Aorta (tissue), 5 donors: ENCODE results near the gene NIFK. TPM values are rescaled to one million over a fixed set of nuclear protein-coding genes. Genes with fewer than 3 reads are reported as not detected.

ENCODE experiments used
- ATAC-seq: fragments of 200-7000 bp; cut with Tn5 transposase; one replicate; pipeline ENCODE4 v1.9.1; 2022; ENCODE audit warnings: moderate library complexity; ENCODE audit not compliant: low FRiP score
- DNase-seq, 2 donors: peaks; one replicate each; pipeline ENCODE4 v3.0.0-alpha.2; 2020
- H3K27ac ChIP-seq, 2 donors: one replicate each; pipeline ENCODE4 v1.5.1; 2013; ENCODE audit warnings: low read length in 2 of 2, mild to moderate bottlenecking in 2 of 2, moderate library complexity in 2 of 2, control low read depth in 1 of 2, inconsistent platforms in 1 of 2, low read depth in 1 of 2
- H3K27me3 ChIP-seq, 2 donors: one replicate each; pipeline ENCODE4 v1.6.1; 2013; ENCODE audit warnings: control low read depth in 1 of 2, low read length in 1 of 2, mild to moderate bottlenecking in 1 of 2, moderate library complexity in 1 of 2; ENCODE audit not compliant: insufficient read depth in 2 of 2, control insufficient read depth in 1 of 2
- H3K36me3 ChIP-seq, 2 donors: one replicate each; pipeline ENCODE4 v1.6.1; 2013; ENCODE audit warnings: control low read depth in 1 of 2, low read length in 1 of 2, mild to moderate bottlenecking in 1 of 2; ENCODE audit not compliant: insufficient read depth in 2 of 2, control insufficient read depth in 1 of 2
- H3K4me1 ChIP-seq, 2 donors: one replicate each; pipeline ENCODE4 v1.6.1; 2013; ENCODE audit warnings: low read length in 2 of 2, control low read depth in 1 of 2, mild to moderate bottlenecking in 1 of 2, moderate library complexity in 1 of 2; ENCODE audit not compliant: insufficient read depth in 2 of 2, control insufficient read depth in 1 of 2
- H3K4me3 ChIP-seq, 2 donors: one replicate each; pipeline ENCODE4 v1.5.1; 2013; ENCODE audit warnings: low read length in 2 of 2, control low read depth in 1 of 2, mild to moderate bottlenecking in 1 of 2
- H3K9me3 ChIP-seq: one replicate; pipeline ENCODE4 v1.6.1; 2013; ENCODE audit warnings: mild to moderate bottlenecking, low read length; ENCODE audit not compliant: control insufficient read depth
- WGBS, 2 donors: extraction: QIAGEN DNeasy Blood & Tissue Kit; methylation state at CpG; one replicate each; pipeline ENCODE4 v1.1.7; 2013; 5-methylcytosine and 5-hydroxymethylcytosine counted together
- intact Hi-C, 2 donors: fragments of 100-400 bp; cut with DNase I; formaldehyde crosslinking; loops; one replicate each; pipeline versions ENCODE4 v1.14.2 to v1.15.0; 2022
- polyA plus RNA-seq, 2 donors: library from polyadenylated mRNA; stranded (reverse); fragments of 200-250 nt; gene quantifications; one replicate each; pipeline ENCODE4 v1.2.3, GENCODE V29; 2013
- total RNA-seq, 2 donors: library from RNA; stranded (reverse); fragmentation: NEBNext Ultra II Directional; extraction: Animal tissue kit (Norgen Biotek cat#: 25700); gene quantifications; one replicate each; pipeline ENCODE4 v1.2.1, GENCODE V29; 2021
- donor health status: healthy with polysubstance abuse.
- donor health status: Bipolar disorder and iron deficiency.
- donor health status: DM: no; HTN: no; CAD: no.
- donor health status: DM: no; HTN: no; CAD: no.
- donor health status: DM: yes; HTN: yes; CAD: no.

Gene NIFK
- total and polyA plus RNA-seq, 4 donors, result 22.1 to 35.0 (median 33.3) TPM

DNA sequence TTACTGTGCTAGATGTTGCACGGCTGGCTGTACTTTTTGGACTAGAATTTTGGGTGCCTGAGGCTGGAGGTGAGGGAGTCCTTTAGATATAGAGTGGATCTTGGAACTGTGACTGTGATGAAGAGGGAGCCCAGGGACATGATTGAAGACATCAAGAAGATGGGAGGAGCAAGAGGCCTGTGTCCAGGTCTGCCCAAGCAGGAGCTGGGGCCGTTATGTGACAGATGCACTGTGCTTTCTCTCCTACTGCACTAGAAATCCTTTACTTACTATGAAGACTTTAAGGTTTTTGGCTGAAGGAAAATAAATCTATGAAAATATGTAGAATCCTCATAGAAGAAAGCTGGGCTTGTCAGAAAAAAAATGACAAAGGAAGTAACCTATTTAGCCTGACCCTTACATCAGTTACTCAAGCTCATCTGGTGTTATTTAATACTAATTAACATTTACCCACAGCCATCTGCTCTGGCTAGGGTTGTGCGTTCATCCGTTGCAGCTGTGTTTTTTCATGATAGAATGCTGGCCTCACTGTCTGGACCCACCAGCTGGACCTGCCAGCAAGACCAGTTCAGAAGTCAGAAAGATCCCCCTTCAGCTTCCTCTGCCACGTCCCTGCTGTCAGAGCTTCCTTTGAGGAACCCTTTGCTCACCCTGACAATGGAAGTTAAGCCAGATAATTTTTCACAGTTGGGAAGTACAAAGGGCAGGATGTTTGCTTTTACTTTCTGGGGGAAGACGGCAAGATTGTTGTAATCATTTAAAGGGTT, 35.5 kb upstream of the NIFK start:
- 84% methylated on average over 6 of the region's 6 CpGs for WGBS, 2 donors
- DNase-seq (no peak), ATAC-seq (no peak)
- Histone ChIP-seq H3K27me3 (no peaks in the 10 kb centered on the region), H3K9me3 (no peaks in the 10 kb centered on the region), H3K27ac (no peak overlapping the region), H3K4me3 (no peak overlapping the region), H3K4me1 (no peaks in the 10 kb centered on the region), H3K36me3 (peaks cover 1 to 2% of the 10 kb centered on the region in 2 donors)
- intact Hi-C loops, result no loop called here

DNA sequence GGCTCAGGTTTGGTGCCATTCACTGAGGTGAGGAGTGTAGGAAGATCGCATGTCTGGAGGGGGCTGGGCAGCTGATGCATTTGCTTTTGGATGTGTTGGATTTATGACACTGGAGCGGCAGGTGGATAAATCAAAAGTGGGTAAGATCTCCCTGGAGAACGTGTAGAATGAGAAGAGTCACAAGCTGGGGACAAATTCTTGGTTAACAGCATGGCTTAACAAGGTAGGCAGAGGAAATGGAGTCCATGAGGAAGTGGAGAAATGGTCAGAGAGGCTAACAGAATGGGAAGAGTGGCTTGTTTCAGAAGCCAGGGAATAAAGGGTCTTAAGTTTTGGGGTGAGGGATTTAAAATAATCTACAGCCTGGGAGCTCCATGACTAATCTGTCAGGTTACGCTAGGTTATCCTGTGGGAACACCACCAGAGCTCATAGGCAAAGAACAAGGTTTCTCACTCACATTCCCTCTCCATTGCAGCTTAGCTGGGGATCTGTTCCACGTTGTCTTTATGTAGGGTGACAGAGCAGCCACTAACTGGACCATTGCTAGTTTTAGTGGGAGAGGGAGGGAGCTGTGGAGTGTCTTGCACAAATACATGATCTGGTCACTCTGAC, 31.6 kb upstream of the NIFK start:
- DNase-seq (no peak), ATAC-seq (no peak)
- Histone ChIP-seq H3K27ac (no peak overlapping the region), H3K4me1 (no peaks in the 10 kb centered on the region), H3K9me3 (no peaks in the 10 kb centered on the region), H3K36me3 (peaks cover 11 to 15% of the 10 kb centered on the region in 2 donors), H3K4me3 (no peak overlapping the region), H3K27me3 (no peaks in the 10 kb centered on the region)
- 82 to 85% methylated on average over 5 of the region's 5 CpGs for WGBS, 2 donors
- intact Hi-C loops, result no loop called here

DNA sequence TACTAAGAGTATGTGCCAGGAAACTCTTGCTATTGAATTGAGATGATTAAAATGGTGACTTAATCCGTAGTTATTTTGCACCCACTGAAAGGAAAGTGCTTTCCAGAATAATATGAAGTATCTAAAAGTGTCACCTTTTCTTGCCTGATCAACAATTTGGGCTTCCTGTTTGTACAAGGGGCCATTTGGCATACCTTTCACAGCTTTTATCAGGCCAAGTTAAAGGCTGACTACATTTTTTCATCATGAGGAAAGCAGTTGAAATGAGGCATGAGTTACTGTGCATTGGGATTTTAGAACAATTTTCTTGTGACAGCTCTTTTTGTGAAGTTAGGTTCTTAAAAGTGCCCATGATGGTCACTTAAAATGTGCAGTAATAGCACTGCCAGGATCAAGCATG, 29.9 kb upstream of the NIFK start:
- peaks cover 11 to 12% of the 10 kb centered on the region in 2 donors for H3K36me3 ChIP-seq
- no peaks in the 10 kb centered on the region for H3K4me1 ChIP-seq
- H3K27me3 ChIP-seq, result no peaks in the 10 kb centered on the region
- intact Hi-C loops, result no loop called here
- H3K9me3 ChIP-seq, result no peaks in the 10 kb centered on the region
- ATAC-seq (no peak), DNase-seq (no peak)
- 62 to 65% methylated on average over 1 of the region's 1 CpG for WGBS, 2 donors
- no peak overlapping the region for H3K27ac ChIP-seq
- no peak overlapping the region for H3K4me3 ChIP-seq

DNA sequence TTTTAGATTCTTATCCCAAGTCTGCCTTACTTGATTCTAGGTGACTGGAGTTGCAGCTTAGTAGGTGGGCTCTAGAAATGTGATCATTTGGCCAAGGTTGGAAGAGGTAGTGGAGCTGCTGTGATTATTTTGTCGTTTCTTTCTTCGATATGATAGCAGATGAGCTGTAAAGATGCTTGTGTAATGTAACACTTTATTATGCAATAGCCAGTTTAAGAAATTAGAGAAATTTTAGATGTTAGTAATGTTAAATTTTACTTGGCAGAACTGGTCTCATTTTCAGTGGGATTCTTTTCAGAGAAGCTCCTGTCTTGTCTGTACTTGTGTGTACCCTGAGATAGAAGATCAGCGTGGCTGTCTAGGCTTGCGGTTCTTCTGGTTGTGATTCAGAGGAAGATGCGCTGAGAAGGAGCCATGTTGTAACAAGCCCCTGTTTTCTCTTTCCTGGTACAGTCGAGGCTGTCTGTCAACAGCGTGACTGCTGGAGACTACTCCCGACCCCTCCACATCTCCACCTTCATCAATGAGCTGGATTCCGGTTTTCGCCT, 28.1 kb upstream of the NIFK start:
- peaks cover 12 to 13% of the 10 kb centered on the region in 2 donors for H3K36me3 ChIP-seq
- WGBS, 2 donors, result 74 to 82% methylated on average over 10 of the region's 10 CpGs
- no peaks in the 10 kb centered on the region for H3K27me3 ChIP-seq

DNA sequence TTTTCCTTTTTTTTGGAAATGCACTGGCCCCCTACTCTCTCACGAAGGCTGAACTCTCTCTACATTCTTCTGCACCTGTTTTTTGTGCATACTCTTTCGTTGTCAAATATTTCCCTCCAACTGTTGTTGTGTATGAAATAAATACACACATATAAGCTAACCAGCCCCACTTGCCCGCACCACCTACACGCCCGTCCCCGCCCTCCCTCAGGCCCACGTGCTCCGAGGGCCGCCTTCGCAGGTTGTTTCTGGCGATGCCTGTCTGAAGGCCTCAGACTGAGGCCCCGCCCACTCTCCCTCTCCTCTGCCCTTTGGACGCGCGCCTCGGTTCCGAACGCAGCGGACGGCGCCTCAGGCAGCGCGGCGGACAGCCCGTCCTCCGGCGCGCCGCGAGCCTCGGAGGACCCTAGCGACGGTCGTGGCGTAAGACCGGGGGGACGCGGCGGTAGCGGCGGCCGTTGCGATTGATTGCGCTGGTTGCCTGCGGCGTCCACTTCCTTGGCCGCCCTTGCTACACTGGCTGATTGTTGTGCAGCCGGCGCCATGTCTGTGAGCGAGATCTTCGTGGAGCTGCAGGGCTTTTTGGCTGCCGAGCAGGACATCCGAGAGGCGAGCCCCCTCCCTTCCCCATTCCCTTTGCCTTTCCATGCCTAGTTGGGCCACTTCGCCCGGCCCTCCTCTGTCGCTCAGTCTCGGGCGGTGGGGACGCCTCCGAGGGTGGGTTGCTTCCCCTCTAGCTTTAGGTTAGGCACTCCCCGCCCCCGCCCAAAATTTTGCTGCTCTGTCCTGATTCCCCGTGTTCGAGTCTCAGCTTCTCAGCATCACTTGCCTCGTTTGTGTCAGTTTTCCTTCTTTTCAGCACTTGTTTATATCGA, 18.8 kb upstream of the NIFK start, which contains the start of gene TSN:
TSN (plus strand) TSS at position 415 of the 875 bp plus-strand sequence; CDS start at position 544, 129 bp downstream.
- H3K36me3 ChIP-seq, result peaks cover 0 to 2% of the 10 kb centered on the region in 2 donors
- peak within 1 kb of the TSS; percentile 83 to 84 for H3K4me3 ChIP-seq
- ATAC-seq, result peak; percentile 100
- no peaks in the 10 kb centered on the region for H3K4me1 ChIP-seq
- DNase-seq, result peak; percentile 99
- peak within 1 kb of the TSS in 1 of 2 donors; percentile 28 for H3K27ac ChIP-seq
- intact Hi-C loops, result loop anchor here in 1 of 2 donors (1.0 to 10.0 kb wide), 2 partner anchors 19 to 351 kb away; partner anchors contain the start of gene NIFK
- H3K27me3 ChIP-seq, result no peaks in the 10 kb centered on the region
- WGBS, 2 donors, result 0 to 1% methylated on average over 60 to 67 of the region's 67 CpGs
- no peaks in the 10 kb centered on the region for H3K9me3 ChIP-seq

More for the DNA sequence above, 28.1 kb upstream of the NIFK start:
- H3K4me3 ChIP-seq, result no peak overlapping the region
- intact Hi-C loops, result no loop called here
- no peaks in the 10 kb centered on the region for H3K9me3 ChIP-seq
- ATAC-seq, result no peak
- H3K27ac ChIP-seq, result no peak overlapping the region
- no peak for DNase-seq
- H3K4me1 ChIP-seq, result no peaks in the 10 kb centered on the region

DNA sequence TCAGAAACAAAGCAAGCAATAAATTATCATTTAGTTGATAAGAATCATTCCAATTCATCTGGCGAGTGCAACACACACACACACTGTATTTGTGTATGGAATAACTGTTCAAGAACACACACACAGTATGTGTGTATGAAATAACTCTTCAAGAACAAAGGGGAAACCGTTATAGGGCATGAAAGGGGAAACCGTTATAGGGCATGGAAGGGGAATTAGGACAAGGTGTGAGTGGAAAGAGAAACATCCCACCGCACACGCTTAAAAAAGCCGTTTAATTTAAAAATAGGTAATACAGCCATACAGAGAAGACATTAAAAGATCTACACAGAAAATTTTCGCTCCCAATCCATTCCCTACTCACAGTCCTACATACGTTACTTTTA, 18.2 kb upstream of the NIFK start:
- intact Hi-C loops, result loop anchor here in 1 of 2 donors (1.0 to 10.0 kb wide), 2 partner anchors 19 to 350 kb away; partner anchors contain the start of gene NIFK
- Histone ChIP-seq H3K36me3 (no peaks in the 10 kb centered on the region), H3K4me1 (no peaks in the 10 kb centered on the region), H3K9me3 (no peaks in the 10 kb centered on the region), H3K27me3 (no peaks in the 10 kb centered on the region), H3K4me3 (peak overlapping the region; percentile 66 to 84), H3K27ac (no peak overlapping the region)
- 1 to 2% methylated on average over 8 of the region's 8 CpGs for WGBS, 2 donors
- ATAC-seq, result no peak
- DNase-seq, result no peak

DNA sequence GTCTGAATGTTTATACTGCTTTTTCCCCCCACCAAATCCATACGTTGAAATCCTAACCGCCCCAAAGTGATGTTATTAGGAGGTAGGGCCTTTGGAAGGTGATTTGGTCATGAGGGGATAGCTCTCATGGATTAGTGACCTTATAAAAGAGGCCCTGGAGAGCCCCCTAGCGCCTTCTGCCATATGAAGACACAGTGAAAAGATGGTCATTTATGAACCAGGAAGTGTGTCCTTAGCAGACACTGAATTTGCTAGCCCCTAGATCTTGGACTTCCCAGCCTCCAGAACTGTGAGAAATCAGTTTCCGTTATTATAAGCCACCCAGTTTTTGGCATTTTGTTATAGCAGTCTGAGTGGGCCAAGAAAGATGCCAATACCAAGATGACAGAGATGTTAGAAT, 11.5 kb upstream of the NIFK start:
- DNase-seq (no peak), ATAC-seq (no peak)
- no peaks in the 10 kb centered on the region for H3K9me3 ChIP-seq
- intact Hi-C loops, result loop anchor here in 1 of 2 donors (10.0 kb wide), 1 partner anchor 343 kb away; no protein-coding TSS in a partner anchor
- H3K36me3 ChIP-seq, result no peaks in the 10 kb centered on the region
- H3K27ac ChIP-seq, result no peak overlapping the region
- no peak overlapping the region for H3K4me3 ChIP-seq
- 48 to 57% methylated on average over 4 of the region's 4 CpGs for WGBS, 2 donors
- no peaks in the 10 kb centered on the region for H3K4me1 ChIP-seq
- no peaks in the 10 kb centered on the region for H3K27me3 ChIP-seq

DNA sequence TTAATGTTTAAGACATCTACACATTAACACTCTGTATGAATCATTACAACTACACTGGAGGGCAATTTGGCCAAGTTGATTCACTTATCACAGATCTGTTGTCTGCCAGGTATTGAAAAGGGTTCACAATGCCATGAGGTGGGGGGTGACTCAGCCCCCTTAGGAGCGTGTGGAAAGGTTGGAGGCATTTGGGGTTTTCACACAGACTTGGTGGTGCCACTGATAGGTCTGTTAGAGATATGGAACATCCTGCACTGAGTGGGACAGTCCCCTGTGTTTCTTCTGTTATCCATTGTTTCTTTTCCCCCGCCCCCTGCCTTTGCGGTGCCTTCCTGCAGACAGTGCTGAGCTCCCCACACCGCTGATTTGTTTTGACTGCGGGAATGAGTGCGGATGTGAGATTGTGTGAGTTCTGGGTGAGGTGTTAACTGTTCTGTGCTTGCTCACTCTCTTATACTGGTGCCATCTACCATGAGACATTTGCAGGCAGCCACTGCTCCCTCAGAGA, 9.4 kb upstream of the NIFK start:
- WGBS, 2 donors, result 50 to 59% methylated on average over 6 of the region's 6 CpGs
- Histone ChIP-seq H3K27ac (no peak overlapping the region), H3K9me3 (no peaks in the 10 kb centered on the region), H3K36me3 (no peaks in the 10 kb centered on the region), H3K27me3 (no peaks in the 10 kb centered on the region), H3K4me3 (no peak overlapping the region), H3K4me1 (no peaks in the 10 kb centered on the region)
- DNase-seq (no peak), ATAC-seq (no peak)
- intact Hi-C loops, result loop anchor here in 1 of 2 donors (10.0 kb wide), 1 partner anchor 341 kb away; no protein-coding TSS in a partner anchor
